SH-SY5Y (cell line): Measurements from ENCODE around the gene PRSS22.

Source experiments
- GATA2 ChIP-seq: IDR thresholded peaks from 2 replicates; pipeline ENCODE4 v1.6.1; 2011; ENCODE audit warnings: mild to moderate bottlenecking, low read depth, low read length
- GATA3 ChIP-seq: IDR thresholded peaks from 2 replicates; pipeline ENCODE4 v1.6.1; 2011; ENCODE audit warnings: low read depth, mild to moderate bottlenecking, low read length, moderate library complexity

GRCh38 chr16:2841606-2842339 lies 16.2 kb downstream of the PRSS22 start:
- no peak for TF ChIP-seq GATA2
- TF ChIP-seq GATA3, result no peak
